Endodermal cell (in vitro differentiated cells): Measurements from ENCODE around the gene TFAP2A. TPM values are rescaled to one million over a fixed set of nuclear protein-coding genes. Genes with fewer than 3 reads are reported as not detected.

Experiments used
- DNase-seq: peaks from one replicate; pipeline ENCODE4 v3.0.0-alpha.2; 2017
- H3K27ac ChIP-seq: 2 replicates; pipeline ENCODE4 v1.5.1; 2013; ENCODE audit warnings: mild to moderate bottlenecking, low read depth, low read length, moderate library complexity
- H3K27me3 ChIP-seq: 2 replicates; pipeline ENCODE4 v1.6.1; 2013; ENCODE audit warnings: mild to moderate bottlenecking, low read length, moderate library complexity; ENCODE audit not compliant: insufficient read depth, control insufficient read depth, poor library complexity, severe bottlenecking
- H3K36me3 ChIP-seq: 2 replicates; pipeline ENCODE4 v1.7.0; 2013; ENCODE audit warnings: mild to moderate bottlenecking, low read length, moderate library complexity; ENCODE audit not compliant: control insufficient read depth, insufficient read depth
- H3K4me1 ChIP-seq: one replicate; pipeline ENCODE4 v1.7.0; 2013; ENCODE audit warnings: low read length; ENCODE audit not compliant: control insufficient read depth, insufficient read depth
- H3K4me3 ChIP-seq: 2 replicates; pipeline ENCODE4 v1.5.1; 2013; ENCODE audit warnings: mild to moderate bottlenecking, low read length, moderate library complexity
- H3K9ac ChIP-seq: 2 replicates; pipeline ENCODE4 v1.6.1; 2013; ENCODE audit warnings: mild to moderate bottlenecking, low read length, moderate library complexity; ENCODE audit not compliant: poor library complexity, severe bottlenecking; ENCODE audit errors: extremely low read depth
- H3K9me3 ChIP-seq: 2 replicates; pipeline ENCODE4 v1.6.1; 2013; ENCODE audit warnings: mild to moderate bottlenecking, low read length, moderate library complexity; ENCODE audit not compliant: control insufficient read depth
- H3K27ac Mint-ChIP-seq: 2 replicates; pipeline ENCODE4 v1.8.0; 2020; ENCODE audit warnings: mixed read lengths
- H3K27me3 Mint-ChIP-seq: 2 replicates; pipeline ENCODE4 v1.8.0; 2021; ENCODE audit warnings: mild to moderate bottlenecking, mixed read lengths; ENCODE audit not compliant: insufficient read depth
- H3K36me3 Mint-ChIP-seq: 2 replicates; pipeline ENCODE4 v1.8.0; 2020; ENCODE audit warnings: low read depth, mixed read lengths
- H3K4me1 Mint-ChIP-seq: 2 replicates; pipeline ENCODE4 v1.8.0; 2020; ENCODE audit warnings: mixed read lengths
- H3K4me3 Mint-ChIP-seq: 2 replicates; pipeline ENCODE4 v1.8.0; 2020; ENCODE audit warnings: mild to moderate bottlenecking, moderate library complexity, mixed read lengths
- H3K9me3 Mint-ChIP-seq: 2 replicates; pipeline ENCODE4 v1.8.0; 2020; ENCODE audit warnings: mild to moderate bottlenecking, mixed read lengths
- WGBS, 2 experiments: methylation state at CpG; one replicate each; pipeline versions ENCODE4 v1.1.5 to v1.1.7; 2013; ENCODE audit warnings: missing lambda C conversion rate in 2 of 2, mixed read lengths in 1 of 2; ENCODE audit not compliant: insufficient coverage in 1 of 2, insufficient read length in 1 of 2; 5-methylcytosine and 5-hydroxymethylcytosine counted together
- total RNA-seq, 2 donors: library from RNA; stranded (reverse); fragmentation: NEBNext Ultra II Directional in 1 of 2; extraction: Animal tissue kit (Norgen Biotek cat#: 25700) in 1 of 2; gene quantifications; 2 replicates in 1 of 2; 3 replicates in 1 of 2; pipeline ENCODE4 v1.2.1, GENCODE V29; 2021
- TF ChIP-seq, protein P1 (sequence below): fragments of 200-600 bp; sonication (generic); conservative IDR thresholded peaks from 2 replicates; pipeline ENCODE4 v1.5.0; 2021; ENCODE audit warnings: antibody characterized with exemption, mild to moderate bottlenecking

The TFAP2A gene
- total RNA-seq, 2 donors from 2014 or later: 0.51 to 0.69 TPM

DNA sequence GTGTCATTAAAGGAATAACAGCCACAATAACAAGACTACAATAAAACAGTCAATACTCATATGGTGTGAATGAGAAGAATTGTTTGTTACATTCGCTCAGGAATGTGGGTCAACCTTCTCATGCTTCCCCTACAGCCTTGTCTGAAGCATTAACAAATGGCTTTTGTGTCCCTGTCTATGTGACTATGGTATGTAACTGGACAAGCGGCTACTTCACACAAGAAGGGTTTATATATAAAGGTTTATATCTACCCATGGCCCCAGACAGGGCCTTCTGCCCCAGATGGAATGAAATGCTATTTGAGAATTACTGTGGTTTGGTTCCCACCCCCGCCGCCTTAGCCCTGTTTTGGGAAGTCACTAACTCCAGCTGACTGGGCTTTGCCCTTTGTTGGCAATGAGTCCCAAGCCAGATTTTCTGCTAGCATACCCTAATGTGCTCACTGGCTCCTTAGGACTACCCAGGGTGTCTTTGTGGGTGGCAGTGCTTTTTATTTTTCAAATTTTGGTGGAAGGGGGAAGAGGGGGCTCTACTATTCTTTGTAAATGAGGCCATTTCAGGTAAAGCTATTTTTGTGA is 39.4 kb downstream of the TFAP2A start:
- 82 to 94% methylated on average over 2 to 4 of the region's 4 CpGs for WGBS, 2 experiments

DNA sequence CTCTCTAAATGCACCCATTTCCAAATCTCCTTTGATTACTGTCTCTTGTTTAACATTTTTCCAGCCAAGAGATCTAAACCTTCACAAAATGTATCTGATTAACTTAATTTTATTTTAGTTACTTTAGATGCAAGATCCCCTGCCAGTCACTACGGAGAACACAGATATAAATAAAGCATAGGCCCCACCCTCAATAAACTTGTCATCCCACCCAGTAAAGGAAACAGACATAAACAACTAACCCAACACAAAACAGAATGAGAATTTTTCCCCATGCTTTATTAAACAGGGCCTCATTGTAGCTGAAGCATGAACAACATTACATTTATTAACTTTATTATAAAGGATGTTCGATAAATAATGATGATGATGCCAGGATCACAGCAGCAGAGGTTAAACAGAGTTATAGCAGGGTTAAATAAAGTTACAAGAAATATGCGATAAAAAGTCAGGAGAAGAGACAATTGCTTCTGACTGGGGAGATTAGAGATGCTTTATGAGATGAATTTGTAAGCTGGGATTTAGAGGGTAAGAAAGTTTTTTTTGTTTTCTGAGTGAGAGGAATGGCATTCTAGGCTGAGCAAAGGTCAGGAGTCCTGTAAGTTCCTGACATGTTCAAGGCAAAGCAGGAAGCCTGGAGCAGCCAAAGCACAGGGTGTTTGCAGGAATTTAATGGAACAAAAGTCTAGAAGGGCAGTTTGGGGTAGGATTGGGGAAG is 41.1 kb downstream of the TFAP2A start:
- H3K4me3 ChIP-seq: no peak overlapping the region
- H3K9me3 ChIP-seq: no peaks in the 10 kb centered on the region
- no peaks in the 10 kb centered on the region for H3K27me3 ChIP-seq
- H3K27ac ChIP-seq: no peak overlapping the region
- H3K9ac ChIP-seq: no peak overlapping the region
- DNase-seq: no peak
- Mint-ChIP-seq H3K4me3 (no peak overlapping the region), H3K4me1 (no peaks in the 10 kb centered on the region), H3K9me3 (no peaks in the 10 kb centered on the region), H3K27me3 (peaks cover 22% of the 10 kb centered on the region), H3K27ac (no peak overlapping the region), H3K36me3 (no peaks in the 10 kb centered on the region)
- no peaks in the 10 kb centered on the region for H3K4me1 ChIP-seq
- 91 to 100% methylated on average over 2 to 3 of the region's 3 CpGs for WGBS, 2 experiments
- TF ChIP-seq, protein P1, sequence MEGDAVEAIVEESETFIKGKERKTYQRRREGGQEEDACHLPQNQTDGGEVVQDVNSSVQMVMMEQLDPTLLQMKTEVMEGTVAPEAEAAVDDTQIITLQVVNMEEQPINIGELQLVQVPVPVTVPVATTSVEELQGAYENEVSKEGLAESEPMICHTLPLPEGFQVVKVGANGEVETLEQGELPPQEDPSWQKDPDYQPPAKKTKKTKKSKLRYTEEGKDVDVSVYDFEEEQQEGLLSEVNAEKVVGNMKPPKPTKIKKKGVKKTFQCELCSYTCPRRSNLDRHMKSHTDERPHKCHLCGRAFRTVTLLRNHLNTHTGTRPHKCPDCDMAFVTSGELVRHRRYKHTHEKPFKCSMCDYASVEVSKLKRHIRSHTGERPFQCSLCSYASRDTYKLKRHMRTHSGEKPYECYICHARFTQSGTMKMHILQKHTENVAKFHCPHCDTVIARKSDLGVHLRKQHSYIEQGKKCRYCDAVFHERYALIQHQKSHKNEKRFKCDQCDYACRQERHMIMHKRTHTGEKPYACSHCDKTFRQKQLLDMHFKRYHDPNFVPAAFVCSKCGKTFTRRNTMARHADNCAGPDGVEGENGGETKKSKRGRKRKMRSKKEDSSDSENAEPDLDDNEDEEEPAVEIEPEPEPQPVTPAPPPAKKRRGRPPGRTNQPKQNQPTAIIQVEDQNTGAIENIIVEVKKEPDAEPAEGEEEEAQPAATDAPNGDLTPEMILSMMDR: no peak
- no peaks in the 10 kb centered on the region for H3K36me3 ChIP-seq

More for the DNA sequence above, 39.4 kb downstream of the TFAP2A start:
- Histone ChIP-seq H3K4me1 (no peaks in the 10 kb centered on the region), H3K27me3 (peaks cover 11% of the 10 kb centered on the region), H3K9me3 (no peaks in the 10 kb centered on the region), H3K27ac (no peak overlapping the region), H3K4me3 (no peak overlapping the region), H3K9ac (no peak overlapping the region), H3K36me3 (no peaks in the 10 kb centered on the region)
- H3K27me3 Mint-ChIP-seq: peaks cover 35% of the 10 kb centered on the region
- H3K4me3 Mint-ChIP-seq: no peak overlapping the region
- no peaks in the 10 kb centered on the region for H3K9me3 Mint-ChIP-seq
- TF ChIP-seq, protein P1: no peak
- H3K27ac Mint-ChIP-seq: no peak overlapping the region
- no peak for DNase-seq
- no peaks in the 10 kb centered on the region for H3K36me3 Mint-ChIP-seq
- no peaks in the 10 kb centered on the region for H3K4me1 Mint-ChIP-seq

DNA sequence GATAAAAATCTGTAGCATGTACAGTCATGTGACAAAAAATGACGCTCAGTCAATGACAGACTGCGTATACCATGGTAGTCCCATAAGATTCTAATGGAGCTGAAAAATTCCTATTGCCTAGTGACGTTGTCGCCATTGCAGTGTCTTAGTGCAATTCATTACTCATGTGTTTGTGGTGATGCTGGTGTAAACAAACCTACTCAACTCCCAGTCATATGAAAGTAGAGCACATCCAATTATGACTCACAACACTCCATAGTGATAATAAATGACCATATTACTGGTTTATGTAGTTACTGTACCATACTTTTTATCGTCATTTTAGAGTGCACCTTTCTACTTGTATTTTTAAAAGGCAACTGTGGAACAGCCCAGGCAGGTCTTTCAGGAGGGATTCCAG is 45.0 kb downstream of the TFAP2A start:
- no peak for DNase-seq
- H3K4me1 Mint-ChIP-seq: no peaks in the 10 kb centered on the region
- no peak overlapping the region for H3K27ac ChIP-seq
- no peak overlapping the region for H3K9ac ChIP-seq
- TF ChIP-seq, protein P1: no peak
- H3K4me1 ChIP-seq: no peaks in the 10 kb centered on the region
- H3K4me3 ChIP-seq: no peak overlapping the region
- 91 to 100% methylated on average over 3 to 5 of the region's 5 CpGs for WGBS, 2 experiments
- no peaks in the 10 kb centered on the region for H3K36me3 Mint-ChIP-seq
- no peaks in the 10 kb centered on the region for H3K27me3 ChIP-seq
- H3K36me3 ChIP-seq: no peaks in the 10 kb centered on the region
- no peaks in the 10 kb centered on the region for H3K9me3 Mint-ChIP-seq
- H3K27me3 Mint-ChIP-seq: peaks cover 5% of the 10 kb centered on the region
- no peaks in the 10 kb centered on the region for H3K9me3 ChIP-seq
- no peak overlapping the region for H3K4me3 Mint-ChIP-seq
- no peak overlapping the region for H3K27ac Mint-ChIP-seq
